ENCODE measurements around the gene EEF1AKMT3.

DNA sequence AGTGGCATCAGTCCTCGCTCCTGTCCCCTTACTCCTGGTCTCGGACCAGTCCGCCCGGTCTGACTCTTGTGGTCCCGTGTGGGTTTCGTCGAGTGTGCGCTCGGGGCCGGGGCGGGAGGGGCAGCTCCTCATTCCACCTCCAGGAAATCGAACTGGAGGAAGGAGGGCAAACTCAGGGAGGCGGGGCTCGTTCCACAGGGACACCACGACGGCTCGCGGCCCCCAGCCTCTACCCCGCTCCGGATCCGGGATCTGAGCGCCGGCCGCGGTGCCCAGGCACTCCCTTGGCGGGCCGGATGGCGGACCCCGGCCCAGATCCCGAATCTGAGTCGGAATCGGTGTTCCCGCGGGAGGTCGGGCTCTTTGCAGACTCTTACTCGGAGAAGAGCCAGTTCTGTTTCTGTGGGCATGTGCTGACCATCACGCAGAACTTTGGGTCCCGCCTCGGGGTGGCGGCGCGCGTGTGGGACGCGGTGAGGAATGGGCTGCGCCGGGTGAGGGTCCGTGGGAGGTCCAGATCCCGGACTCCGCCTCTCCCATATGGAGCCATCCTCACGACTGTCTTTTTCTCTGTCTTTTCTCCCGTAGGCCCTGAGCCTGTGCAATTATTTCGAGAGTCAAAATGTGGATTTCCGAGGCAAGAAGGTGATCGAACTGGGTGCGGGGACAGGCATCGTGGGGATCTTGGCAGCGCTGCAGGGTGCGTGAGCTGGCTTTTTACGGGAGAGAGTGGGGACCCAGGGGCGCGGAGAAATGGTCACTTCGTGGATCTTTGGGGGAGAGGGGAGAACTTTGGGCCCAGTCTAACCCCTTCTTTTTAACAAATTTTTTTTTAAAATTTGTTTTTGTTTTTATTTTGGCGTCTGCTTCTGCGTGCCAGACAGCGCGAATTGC lies at the start of gene EEF1AKMT3:
- TF ChIP-seq, protein P1, sequence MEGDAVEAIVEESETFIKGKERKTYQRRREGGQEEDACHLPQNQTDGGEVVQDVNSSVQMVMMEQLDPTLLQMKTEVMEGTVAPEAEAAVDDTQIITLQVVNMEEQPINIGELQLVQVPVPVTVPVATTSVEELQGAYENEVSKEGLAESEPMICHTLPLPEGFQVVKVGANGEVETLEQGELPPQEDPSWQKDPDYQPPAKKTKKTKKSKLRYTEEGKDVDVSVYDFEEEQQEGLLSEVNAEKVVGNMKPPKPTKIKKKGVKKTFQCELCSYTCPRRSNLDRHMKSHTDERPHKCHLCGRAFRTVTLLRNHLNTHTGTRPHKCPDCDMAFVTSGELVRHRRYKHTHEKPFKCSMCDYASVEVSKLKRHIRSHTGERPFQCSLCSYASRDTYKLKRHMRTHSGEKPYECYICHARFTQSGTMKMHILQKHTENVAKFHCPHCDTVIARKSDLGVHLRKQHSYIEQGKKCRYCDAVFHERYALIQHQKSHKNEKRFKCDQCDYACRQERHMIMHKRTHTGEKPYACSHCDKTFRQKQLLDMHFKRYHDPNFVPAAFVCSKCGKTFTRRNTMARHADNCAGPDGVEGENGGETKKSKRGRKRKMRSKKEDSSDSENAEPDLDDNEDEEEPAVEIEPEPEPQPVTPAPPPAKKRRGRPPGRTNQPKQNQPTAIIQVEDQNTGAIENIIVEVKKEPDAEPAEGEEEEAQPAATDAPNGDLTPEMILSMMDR (IDR thresholded peaks at IDR 0.05; ENCODE audit: low read length), result no peak
- no peak for TF ChIP-seq EZH2phosphoT487 (IDR thresholded peaks at IDR 0.05; ENCODE audit: low read length)

Measured in MM.1S (cell line).